Measurements from ENCODE around the gene NCOA6.
A peak's percentile ranks its signal among the peaks of the same experiment; 100 is the strongest.

The NCOA6 gene

GRCh38 chr20:34825530-34826362, at the start of gene NCOA6:
NCOA6 (minus strand) TSS chr20:34825651; CDS start chr20:34782355, 43,296 bp downstream.
- DNase-seq (ENCODE audit: low read depth): peak; percentile 77

- DNase-seq (ENCODE audit: low read depth): no peak
Measured at GRCh38 chr20:34874094-34874654, 48.7 kb upstream of the NCOA6 start.

DNA sequence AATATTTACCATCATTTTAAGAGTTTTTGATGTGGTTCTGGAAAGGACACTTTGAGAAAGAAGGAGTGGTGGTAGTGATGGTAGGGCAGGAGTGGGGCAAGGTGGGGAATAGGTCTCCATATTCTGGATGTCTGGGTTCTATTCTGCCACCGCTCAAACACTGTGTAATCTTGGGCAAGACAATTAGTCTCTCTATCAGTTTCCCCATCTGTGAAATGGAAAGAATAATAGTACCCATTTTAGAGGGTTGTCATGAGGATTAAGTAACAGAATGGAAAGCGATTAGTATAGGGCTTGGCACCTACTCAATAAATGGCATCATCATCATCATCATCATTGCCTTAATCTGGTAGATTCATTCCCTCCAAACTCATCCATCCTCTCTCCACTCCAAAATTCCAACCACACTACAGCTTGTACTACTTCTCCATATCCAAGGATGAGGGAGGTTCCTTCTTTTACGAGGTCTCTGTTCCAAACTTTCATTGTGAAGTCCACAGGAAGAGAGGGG, 48.2 kb upstream of the NCOA6 start:
- no peak for DNase-seq (ENCODE audit: low read depth)

GRCh38 chr20:34872622-34873224, 47.3 kb upstream of the NCOA6 start, which contains the start of gene GGT7:
GGT7 (minus strand) TSS chr20:34872856; CDS start chr20:34872815, 41 bp downstream.
- DNase-seq (ENCODE audit: low read depth): peak; percentile 80

- no peak for DNase-seq (ENCODE audit: low read depth)
Measured at GRCh38 chr20:34871966-34872621, 46.6 kb upstream of the NCOA6 start.

- no peak for DNase-seq (ENCODE audit: low read depth)
Measured at GRCh38 chr20:34871320-34871926, 46.0 kb upstream of the NCOA6 start.

- DNase-seq (ENCODE audit: low read depth): no peak
Measured at GRCh38 chr20:34864216-34864615, 38.8 kb upstream of the NCOA6 start.

DNA sequence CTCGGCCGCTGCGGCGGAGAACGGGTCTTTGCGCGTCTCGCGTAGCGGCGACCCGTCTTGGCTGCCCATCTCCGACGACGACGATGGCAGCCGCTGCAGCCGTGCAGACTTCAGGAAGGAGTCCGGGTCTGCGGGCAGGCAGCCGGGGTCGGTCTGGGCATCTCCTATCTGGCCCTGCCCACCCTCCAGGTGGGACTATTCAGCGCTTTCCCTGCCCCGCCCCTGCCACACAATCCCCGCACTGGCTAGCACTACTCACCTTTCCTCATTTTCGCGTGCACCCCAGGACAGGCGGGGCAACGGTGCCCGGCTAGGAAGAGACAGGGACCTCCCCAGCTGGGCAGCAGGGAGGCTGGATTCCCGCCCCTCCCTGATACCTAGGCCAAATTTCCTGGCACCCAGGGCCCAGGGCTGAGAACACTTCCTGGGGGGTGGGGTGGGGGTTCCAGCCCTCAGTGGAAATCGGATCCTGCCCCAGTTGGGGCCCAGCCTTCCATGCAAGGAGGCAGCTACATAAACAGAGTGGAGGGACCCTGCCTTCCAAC, 38.0 kb upstream of the NCOA6 start:
- DNase-seq (ENCODE audit: low read depth): no peak

GRCh38 chr20:34862724-34863123, 37.3 kb upstream of the NCOA6 start:
- DNase-seq (ENCODE audit: low read depth): no peak

DNA sequence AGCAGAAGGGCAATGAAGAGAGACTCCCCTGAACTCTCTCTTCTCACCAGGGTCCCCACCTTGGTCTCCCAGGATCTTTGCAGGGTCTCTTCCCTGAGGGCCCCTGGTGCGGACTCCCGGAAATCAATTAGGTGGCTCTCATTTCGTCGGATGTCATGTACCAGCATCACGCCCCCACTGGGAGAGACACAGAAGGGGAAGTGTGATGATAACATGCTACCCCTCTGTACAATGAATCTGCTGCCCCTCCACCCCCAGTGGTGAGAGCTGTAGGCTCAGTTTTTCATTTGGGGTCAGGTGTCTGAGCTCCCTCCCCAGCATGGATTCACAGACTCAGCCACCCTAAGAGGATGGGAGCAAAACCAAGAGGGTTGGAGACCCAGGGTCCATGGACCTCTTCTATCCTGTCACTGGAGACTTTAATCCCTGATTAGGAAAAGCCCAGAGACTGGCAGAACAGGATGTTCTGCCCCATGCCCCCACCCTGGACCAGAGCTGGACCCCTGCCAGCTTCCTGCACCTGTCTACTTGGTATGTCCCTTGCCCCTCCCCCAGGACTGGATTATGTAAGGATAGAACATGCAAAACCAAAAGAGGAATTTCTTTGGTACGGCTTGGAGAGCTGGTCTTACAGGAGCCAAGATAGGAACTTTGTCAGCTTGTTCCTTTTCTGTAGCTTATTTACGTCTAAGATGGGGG, 36.1 kb upstream of the NCOA6 start:
- DNase-seq (ENCODE audit: low read depth): no peak

GRCh38 chr20:34859826-34860545, 34.5 kb upstream of the NCOA6 start:
- no peak for DNase-seq (ENCODE audit: low read depth)

GRCh38 chr20:34859367-34859766, 33.9 kb upstream of the NCOA6 start:
- no peak for DNase-seq (ENCODE audit: low read depth)

GRCh38 chr20:34852298-34852697, 26.8 kb upstream of the NCOA6 start:
- DNase-seq (ENCODE audit: low read depth): no peak

DNA sequence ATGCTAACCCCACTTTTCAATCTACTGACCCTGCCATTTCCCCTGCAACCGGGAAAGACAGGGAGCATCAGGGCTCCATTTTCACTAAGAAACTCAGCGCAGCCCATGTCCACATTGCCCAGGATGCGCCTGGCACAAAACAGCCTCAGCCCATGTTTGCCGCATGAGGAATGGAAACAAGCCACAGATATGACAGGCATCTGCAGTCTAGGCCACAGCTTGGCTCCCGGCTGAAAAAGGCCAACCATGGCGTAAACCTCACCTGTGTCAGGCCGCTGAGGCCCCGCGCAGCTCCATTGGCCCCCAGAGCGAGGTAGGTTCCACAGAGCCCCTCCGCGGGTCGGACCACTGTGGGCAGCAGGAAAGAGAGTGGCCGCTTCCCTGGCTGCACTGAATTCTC, 25.5 kb upstream of the NCOA6 start:
- no peak for DNase-seq (ENCODE audit: low read depth)

GRCh38 chr20:34849778-34850177, 24.3 kb upstream of the NCOA6 start:
- no peak for DNase-seq (ENCODE audit: low read depth)

DNA sequence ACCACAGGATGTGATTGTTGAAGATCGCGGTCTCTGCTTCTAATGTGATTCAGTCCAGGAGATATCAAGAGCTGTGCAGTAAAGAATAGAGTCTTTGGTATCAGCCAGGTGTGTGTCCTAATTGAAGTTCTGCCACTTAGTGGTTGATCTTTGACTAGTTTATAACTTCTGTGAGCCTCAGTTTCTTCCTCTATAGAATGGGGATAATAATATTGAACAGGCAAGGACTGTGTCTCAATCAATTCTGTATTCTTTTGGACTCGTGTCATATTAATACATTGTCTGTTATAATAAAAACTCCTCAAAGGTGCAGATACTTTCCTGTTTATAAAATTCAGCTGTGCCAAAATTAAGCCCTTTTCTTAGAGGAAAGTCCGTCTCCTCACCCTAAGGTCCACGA, 23.1 kb upstream of the NCOA6 start:
- no peak for DNase-seq (ENCODE audit: low read depth)

DNA sequence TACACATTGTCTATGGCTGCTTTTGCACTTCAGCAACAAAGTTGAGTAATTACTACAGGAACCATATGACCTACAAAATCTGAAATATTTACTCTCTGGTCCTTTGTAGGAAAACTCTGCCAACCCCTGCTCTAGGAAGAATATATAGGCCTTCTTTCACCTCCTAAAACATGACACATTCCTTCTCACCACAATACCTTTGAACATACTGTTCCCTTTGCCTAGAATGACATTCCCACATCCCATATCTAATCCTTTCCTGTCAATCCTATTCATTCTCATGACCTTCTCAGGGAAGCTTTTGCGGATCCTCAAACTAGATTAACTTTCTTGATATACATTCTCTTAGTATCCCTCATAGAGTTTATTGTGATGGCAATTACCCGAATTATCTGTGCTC, 18.0 kb upstream of the NCOA6 start:
- DNase-seq (ENCODE audit: low read depth): no peak

DNA sequence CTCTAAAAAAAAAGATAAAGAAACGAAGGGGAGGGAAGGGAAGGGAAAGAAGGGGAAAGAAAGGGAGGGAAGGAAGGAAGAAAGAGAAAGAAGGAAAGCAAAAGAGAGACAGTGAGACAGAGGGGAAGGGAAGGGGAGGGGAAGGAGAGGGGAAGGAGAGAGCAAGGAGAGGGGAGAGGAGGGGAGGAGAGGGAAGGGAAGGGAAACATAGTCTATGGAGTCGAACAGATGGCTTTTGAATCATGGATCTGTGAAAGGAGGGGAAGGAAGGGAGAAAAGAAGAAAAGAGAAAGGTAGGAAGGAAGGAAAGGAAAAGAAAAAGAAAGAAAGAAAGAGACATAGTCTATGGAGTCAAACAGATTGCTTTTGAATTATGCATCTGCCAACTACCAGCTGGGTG, 16.7 kb upstream of the NCOA6 start:
- DNase-seq (ENCODE audit: low read depth): no peak

- DNase-seq (ENCODE audit: low read depth): no peak
Measured at GRCh38 chr20:34834459-34834893, 9.0 kb upstream of the NCOA6 start.

GRCh38 chr20:34831936-34832335, 6.5 kb upstream of the NCOA6 start:
- DNase-seq (ENCODE audit: low read depth): no peak
